ENCODE results near the gene SIPA1L2.

DNA sequence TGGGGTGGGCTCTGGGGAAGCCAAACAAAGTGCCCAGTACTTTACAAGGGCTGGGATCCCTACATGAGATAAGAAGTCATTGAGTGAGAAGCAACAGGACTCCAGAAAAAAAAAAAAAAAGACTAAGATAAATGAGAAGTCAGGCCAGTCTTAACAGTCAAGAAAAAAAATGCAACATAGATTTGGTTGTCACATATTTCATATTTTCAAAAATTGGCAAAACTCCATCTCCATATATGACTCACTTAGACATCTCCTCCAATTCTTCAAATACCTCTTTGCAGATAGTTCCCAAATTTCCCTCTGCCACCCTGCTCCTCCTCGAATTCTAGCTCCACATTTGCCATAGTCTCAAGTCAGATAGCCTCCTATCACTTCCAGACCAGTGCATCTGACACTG, 20.9 kb upstream of the SIPA1L2 start:
- no peak for TF ChIP-seq ZNF217 (IDR thresholded peaks at IDR 0.05)
- no peak for TF ChIP-seq RFX5 (IDR thresholded peaks at IDR 0.05; ENCODE audit: low read depth, low read length)
- TF ChIP-seq, protein P1, sequence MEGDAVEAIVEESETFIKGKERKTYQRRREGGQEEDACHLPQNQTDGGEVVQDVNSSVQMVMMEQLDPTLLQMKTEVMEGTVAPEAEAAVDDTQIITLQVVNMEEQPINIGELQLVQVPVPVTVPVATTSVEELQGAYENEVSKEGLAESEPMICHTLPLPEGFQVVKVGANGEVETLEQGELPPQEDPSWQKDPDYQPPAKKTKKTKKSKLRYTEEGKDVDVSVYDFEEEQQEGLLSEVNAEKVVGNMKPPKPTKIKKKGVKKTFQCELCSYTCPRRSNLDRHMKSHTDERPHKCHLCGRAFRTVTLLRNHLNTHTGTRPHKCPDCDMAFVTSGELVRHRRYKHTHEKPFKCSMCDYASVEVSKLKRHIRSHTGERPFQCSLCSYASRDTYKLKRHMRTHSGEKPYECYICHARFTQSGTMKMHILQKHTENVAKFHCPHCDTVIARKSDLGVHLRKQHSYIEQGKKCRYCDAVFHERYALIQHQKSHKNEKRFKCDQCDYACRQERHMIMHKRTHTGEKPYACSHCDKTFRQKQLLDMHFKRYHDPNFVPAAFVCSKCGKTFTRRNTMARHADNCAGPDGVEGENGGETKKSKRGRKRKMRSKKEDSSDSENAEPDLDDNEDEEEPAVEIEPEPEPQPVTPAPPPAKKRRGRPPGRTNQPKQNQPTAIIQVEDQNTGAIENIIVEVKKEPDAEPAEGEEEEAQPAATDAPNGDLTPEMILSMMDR (IDR thresholded peaks at IDR 0.05 in 2 of 3, conservative IDR thresholded peaks at IDR 0.05 in 1 of 3; ENCODE audit: control insufficient read depth in 2 of 3, extremely low read depth in 1 of 3, insufficient read depth in 1 of 3, low read depth in 3 of 3, low read length in 3 of 3) = no peak
- TF ChIP-seq, protein P2, sequence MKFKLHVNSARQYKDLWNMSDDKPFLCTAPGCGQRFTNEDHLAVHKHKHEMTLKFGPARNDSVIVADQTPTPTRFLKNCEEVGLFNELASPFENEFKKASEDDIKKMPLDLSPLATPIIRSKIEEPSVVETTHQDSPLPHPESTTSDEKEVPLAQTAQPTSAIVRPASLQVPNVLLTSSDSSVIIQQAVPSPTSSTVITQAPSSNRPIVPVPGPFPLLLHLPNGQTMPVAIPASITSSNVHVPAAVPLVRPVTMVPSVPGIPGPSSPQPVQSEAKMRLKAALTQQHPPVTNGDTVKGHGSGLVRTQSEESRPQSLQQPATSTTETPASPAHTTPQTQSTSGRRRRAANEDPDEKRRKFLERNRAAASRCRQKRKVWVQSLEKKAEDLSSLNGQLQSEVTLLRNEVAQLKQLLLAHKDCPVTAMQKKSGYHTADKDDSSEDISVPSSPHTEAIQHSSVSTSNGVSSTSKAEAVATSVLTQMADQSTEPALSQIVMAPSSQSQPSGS (IDR thresholded peaks at IDR 0.05; ENCODE audit: low read length) = no peak
- TF ChIP-seq NFYA (IDR thresholded peaks at IDR 0.05; ENCODE audit: borderline replicate concordance, low read depth, low read length) = no peak

Measured in GM12878 (cell line).